Ecto neural progenitor cell (in vitro differentiated cells): ENCODE data around the gene GAST.

Experiments used
- DNase-seq: peaks from one replicate; pipeline ENCODE4 v3.0.0-alpha.2; 2018; ENCODE audit warnings: low spot score

The GAST gene

DNA sequence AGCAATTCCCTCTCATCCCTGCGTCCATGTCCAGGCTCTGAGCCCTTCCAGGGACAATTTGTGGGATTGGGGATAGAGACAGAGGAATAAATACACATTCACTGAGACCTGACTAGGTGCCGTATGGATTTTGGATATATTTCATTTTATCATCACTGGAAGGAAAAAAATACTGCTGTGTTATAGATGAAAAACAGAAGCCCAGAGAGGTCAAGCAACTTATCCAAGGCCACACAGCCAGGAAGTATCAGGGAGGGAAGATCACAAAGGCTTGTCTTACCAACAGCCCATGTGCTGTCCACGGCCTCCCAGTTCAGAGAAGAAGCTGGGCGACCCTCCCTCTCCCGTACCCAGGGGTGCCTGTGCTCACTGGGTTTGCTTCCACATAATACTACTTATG lies 28.4 kb downstream of the GAST start:
- no peak for DNase-seq

DNA sequence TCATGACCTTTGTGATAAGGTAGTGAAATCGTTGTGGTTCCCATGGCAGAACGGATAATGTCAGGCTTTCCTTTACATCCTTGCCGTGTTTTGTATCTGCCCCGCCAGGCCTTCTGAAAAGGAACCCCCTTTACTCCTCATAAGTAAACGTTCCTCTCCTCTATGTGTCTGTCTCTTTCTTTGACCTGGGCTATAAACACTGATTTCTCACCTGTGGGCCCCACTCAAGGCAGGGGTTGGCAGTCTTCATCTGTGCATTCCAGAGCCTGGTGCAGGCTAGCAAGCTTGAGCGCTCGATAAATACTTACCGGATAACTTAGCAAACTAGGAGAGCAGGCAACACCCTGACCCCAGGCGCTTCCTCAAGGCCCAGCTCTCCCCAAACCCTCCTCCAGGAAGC lies 29.6 kb downstream of the GAST start:
- DNase-seq, result no peak

DNA sequence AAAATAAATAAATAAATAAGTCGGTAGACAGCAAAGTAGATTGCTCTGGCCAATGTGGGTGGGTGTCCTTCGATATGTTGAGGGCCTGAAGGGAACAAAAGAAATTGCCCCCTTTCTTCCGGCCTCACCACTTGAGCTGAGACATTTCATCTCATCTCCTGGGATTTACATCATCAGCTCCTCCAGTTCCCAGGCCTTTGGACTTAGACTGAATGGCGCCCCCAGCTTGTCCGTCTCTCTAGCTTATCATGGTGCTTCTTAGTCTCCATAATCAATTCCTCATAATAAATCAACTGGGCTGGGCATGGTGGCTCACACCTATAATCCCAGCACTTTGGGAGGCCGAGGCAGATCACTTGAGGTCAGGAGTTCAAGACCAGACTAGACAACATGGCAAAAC lies 36.1 kb downstream of the GAST start:
- DNase-seq, result no peak

DNA sequence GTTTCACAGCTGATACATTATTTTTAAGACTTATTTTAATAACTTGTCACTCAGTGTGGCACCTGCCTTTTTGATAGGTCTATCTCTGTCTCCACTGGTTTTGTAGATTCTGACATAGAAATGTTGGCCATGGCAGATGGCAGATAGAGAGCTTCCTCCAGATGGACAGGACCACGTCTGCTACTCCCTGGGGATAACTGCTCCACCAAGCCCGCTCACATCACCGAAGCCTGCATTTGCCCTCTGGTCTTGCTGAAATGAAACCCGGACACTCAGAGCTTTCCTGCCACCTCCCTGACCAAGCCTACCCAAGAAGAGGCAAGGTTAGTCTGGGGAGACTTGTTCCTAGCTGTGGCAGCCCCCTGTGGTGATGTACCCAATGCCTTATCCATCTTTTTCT lies 38.7 kb downstream of the GAST start:
- no peak for DNase-seq

DNA sequence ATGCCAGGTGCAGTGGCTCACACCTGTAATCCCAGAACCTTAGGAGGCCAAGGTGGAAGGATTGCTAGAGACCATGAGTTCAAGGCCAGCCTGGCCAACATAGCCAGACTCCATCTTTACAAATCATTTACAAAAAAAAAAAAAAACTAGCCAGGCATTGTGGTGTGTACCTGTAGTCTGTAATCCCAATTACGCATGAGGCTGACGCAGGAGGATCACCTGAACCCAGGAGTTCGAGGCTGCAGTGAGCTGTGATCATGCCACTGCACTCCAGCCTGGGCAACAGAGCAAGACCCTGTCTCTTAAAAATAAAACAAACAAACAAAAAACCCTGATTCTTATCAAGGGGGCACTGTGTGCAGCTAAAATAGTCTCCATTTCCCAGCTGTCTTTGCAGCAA lies 39.2 kb downstream of the GAST start:
- DNase-seq, result no peak

DNA sequence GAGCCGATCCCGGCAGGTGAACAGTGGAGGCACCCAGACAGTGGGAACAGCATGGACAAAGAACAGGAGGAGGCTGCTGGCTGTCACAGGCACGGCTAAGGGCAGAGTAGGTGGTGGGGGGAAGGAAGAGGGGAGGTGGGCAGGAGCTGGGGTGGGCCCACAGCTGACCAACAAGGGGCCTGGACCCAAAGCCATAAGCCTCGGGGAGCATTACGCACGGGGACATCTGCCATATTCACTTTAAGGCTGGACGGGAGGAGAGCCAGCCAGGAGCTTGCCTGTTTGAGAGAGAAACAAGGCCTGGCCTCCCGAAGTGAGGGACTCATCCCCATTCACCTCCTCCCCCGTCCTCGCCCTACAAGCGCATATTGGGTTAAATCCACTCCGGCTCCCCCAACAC lies 41.9 kb downstream of the GAST start:
- DNase-seq, result no peak

DNA sequence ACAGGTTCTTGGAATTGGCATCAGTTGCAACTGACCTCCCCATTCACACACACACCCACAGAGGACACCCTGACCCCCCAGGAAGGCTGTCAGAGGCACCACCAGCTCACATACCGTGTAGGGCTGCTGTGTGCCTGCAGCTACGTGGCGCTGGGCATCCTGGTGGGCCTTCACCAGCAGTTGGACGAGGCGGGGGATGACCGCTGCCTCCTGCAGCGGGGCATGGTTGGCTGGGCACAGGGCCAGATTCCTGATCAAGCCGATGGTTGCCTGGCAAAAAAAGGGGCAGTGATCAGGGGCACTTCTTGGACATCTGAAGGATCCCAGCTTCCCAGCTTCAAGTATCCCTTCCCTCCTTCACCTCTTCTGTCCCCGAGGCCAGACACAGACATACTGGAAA lies 46.5 kb downstream of the GAST start:
- DNase-seq, result no peak

DNA sequence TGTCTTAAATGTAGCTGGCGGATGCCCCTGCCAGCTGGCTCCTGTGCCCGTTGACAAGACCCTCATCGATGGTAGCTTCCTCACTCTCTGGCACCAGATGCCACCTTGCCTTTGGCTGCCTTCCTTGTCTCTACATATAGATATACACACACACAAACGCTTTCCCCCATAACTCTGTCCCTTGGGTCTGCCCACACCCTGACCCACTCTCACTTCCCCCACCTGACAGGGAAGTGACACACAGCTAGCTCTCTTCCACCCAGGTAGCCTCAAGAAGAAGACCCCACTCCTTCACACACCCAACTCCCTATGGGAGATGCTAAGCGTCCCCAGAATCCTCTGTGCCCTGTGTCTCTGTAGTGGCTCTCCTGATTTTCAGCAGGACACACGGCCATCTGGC lies 48.7 kb downstream of the GAST start:
- no peak for DNase-seq

DNA sequence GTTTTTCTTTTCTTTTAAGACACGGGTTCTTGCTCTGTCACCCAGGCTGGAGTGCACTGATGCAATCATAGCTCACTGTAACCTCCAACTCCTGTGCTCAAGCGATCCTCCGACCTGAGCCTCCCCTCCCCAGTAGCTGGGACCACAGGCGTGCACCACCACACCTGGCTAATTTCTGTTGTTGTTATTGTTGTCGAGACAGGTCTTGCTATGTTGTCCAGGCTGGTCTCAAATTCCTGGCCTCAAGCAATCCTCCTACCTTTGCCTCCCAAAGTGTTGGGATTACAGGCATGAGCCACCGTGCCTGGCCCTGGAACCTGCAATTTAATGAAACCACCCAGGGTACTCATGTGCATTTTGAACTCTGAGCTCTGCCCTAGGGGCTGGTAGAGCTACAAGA lies 50.3 kb downstream of the GAST start:
- DNase-seq, result no peak

DNA sequence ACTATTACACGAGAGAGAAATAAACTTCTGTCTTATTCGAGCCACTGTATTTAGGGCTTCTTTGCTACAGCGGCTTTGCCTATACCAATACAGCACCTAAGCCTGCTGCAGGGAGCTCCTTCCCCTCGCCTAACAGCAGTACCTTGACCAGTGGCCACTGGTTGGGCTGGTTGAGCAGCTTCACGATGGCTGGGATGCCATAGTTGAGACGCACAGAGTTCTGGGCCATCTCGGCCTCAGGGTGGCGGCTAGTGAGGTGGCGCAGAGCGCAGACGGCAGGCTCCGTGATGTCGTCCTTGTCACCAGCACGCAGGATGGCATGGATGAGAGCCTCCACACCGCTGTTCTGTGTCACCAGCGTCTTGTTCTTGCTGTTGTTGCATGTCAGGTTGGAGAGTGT lies 50.7 kb downstream of the GAST start:
- no peak for DNase-seq

DNA sequence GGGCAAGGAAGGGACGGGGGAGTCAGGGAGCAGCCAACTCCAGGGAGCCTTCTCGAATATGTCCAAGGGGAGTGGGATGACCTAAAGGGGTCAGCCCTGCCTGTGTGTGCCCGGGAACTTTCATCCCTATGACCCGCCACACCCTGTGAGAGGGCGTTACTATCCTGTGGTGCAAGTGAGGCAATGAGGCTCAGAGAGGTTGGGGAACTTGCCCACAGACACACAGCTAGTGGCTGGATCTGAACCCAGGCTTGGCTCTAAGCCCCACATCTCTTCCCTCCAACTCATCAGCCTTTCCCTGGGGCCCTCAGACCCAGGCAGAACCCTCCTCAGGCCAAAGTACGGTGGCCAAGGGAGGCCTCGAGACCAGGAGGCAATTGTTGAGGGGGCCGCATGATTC lies 51.2 kb downstream of the GAST start:
- no peak for DNase-seq
